K562 (cell line): ENCODE data around the gene RNF166. TPM values are rescaled to one million over a fixed set of nuclear protein-coding genes. Genes with fewer than 3 reads are reported as not detected.

Experiments
- ATF7 ChIP-seq: fragments of 450-650 bp; IDR thresholded peaks from 2 replicates; pipeline ENCODE4 v1.7.1; 2014; ENCODE audit warnings: mild to moderate bottlenecking, moderate library complexity
- ELF2 ChIP-seq: fragments of 250-450 bp; sonication (Bioruptor Pico); IDR thresholded peaks from 2 replicates; pipeline ENCODE4 v1.5.0; 2021; ENCODE audit warnings: mild to moderate bottlenecking
- FOXK1 ChIP-seq: sonication (generic); formaldehyde crosslinking; IDR thresholded peaks from 2 replicates; pipeline ENCODE4 v1.8.0; 2022; ENCODE audit warnings: missing genetic modification reagents, mild to moderate bottlenecking, borderline replicate concordance
- FOXK2 ChIP-seq, 2 experiments: fragments of 450-650 bp; IDR thresholded peaks in 1 of 2; conservative IDR thresholded peaks in 1 of 2; 2 replicates each; pipeline ENCODE4 v1.6.1; 2016; ENCODE audit warnings: low read depth in 2 of 2, mild to moderate bottlenecking in 1 of 2
- KAT7 ChIP-seq: sonication (generic); formaldehyde crosslinking; IDR thresholded peaks from 2 replicates; pipeline ENCODE4 v1.8.0; 2022; ENCODE audit warnings: missing genetic modification reagents, mild to moderate bottlenecking, borderline replicate concordance
- KLF10 ChIP-seq: fragments of 250-450 bp; sonication (Bioruptor Pico); IDR thresholded peaks from 2 replicates; pipeline ENCODE4 v1.6.1; 2021; ENCODE audit warnings: matching md5 sums
- MEF2D ChIP-seq: conservative IDR thresholded peaks from 2 replicates; pipeline ENCODE4 v1.6.1; 2016; ENCODE audit warnings: low read depth, missing genetic modification characterization, missing compliant biosample characterization
- MEIS2 ChIP-seq: fragments of 450-650 bp; IDR thresholded peaks from 2 replicates; pipeline ENCODE4 v1.6.1; 2014; ENCODE audit warnings: mild to moderate bottlenecking; ENCODE audit not compliant: partially characterized antibody
- NRF1 ChIP-seq, 2 experiments: fragments of 450-650 bp; IDR thresholded peaks in 1 of 2; conservative IDR thresholded peaks in 1 of 2; 2 replicates each; pipeline ENCODE4 v1.6.1; 2014; ENCODE audit warnings: mild to moderate bottlenecking in 2 of 2
- PREB ChIP-seq: sonication (generic); formaldehyde crosslinking; IDR thresholded peaks from 2 replicates; pipeline ENCODE4 v1.8.1; 2023; ENCODE audit warnings: mild to moderate bottlenecking, missing genetic modification reagents
- RUNX1 ChIP-seq: sonication (generic); IDR thresholded peaks from 2 replicates; pipeline ENCODE4 v1.6.1; 2016; ENCODE audit warnings: antibody characterized with exemption, low read depth
- ZNF197 ChIP-seq: fragments of 200-800 bp; sonication (Bioruptor generic); IDR thresholded peaks from 2 replicates; pipeline ENCODE4 v1.6.1; 2016; ENCODE audit warnings: low read depth, missing genetic modification characterization, missing compliant biosample characterization
- ZNF224 ChIP-seq: sonication (generic); formaldehyde crosslinking; IDR thresholded peaks from 2 replicates; pipeline ENCODE4 v1.8.0; 2022; ENCODE audit warnings: mild to moderate bottlenecking, missing genetic modification reagents
- ZNF592 ChIP-seq: fragments of 450-650 bp; IDR thresholded peaks from 2 replicates; pipeline ENCODE4 v1.6.1; 2017; ENCODE audit warnings: antibody characterized with exemption, mild to moderate bottlenecking
- polyA plus RNA-seq, 8 experiments: library from polyadenylated mRNA; depleted of rRNA in 4 of 8; stranded (reverse) in 5 of 8; unstranded in 3 of 8; fragments of >200 nt; fragmentation: Nextera tagmentation in 2 of 8; fragmentation: Illumina TruSeq in 1 of 8; extraction: Ambion mirVana in 2 of 8; extraction: Trizol in 1 of 8; gene quantifications; 2 replicates each; pipeline versions ENCODE4 v1.2.1 to v1.2.3, GENCODE V29; 2011 to 2014; ENCODE audit warnings: inconsistent platforms in 1 of 8, missing spikeins in 1 of 8
- total RNA-seq, 7 experiments: library from RNA; depleted of rRNA in 6 of 7; stranded (reverse); fragments of >200 nt in 6 of 7; fragmentation: Illumina TruSeq in 2 of 7; extraction: Trizol in 2 of 7; gene quantifications; 2 replicates each; pipeline versions ENCODE4 v1.2.1 to v1.2.3, GENCODE V29; 2011 to 2021; ENCODE audit warnings: low replicate concordance in 1 of 7
- TF ChIP-seq, protein P1 (sequence below): fragments of 450-650 bp; IDR thresholded peaks from 2 replicates; pipeline ENCODE4 v1.6.1; 2018; ENCODE audit not compliant: partially characterized antibody
- TF ChIP-seq, protein P2 (sequence below): fragments of 250-450 bp; sonication (Bioruptor Pico); IDR thresholded peaks from 2 replicates; pipeline ENCODE4 v1.5.0; 2022; ENCODE audit warnings: mild to moderate bottlenecking

RNF166 gene
- total and polyA plus RNA-seq, 9 of the 15 experiments (the other 6 are each of a cell fraction or from before 2014, with no cell fraction given) = 0.56 to 60.3 (median 19.5) TPM

DNA sequence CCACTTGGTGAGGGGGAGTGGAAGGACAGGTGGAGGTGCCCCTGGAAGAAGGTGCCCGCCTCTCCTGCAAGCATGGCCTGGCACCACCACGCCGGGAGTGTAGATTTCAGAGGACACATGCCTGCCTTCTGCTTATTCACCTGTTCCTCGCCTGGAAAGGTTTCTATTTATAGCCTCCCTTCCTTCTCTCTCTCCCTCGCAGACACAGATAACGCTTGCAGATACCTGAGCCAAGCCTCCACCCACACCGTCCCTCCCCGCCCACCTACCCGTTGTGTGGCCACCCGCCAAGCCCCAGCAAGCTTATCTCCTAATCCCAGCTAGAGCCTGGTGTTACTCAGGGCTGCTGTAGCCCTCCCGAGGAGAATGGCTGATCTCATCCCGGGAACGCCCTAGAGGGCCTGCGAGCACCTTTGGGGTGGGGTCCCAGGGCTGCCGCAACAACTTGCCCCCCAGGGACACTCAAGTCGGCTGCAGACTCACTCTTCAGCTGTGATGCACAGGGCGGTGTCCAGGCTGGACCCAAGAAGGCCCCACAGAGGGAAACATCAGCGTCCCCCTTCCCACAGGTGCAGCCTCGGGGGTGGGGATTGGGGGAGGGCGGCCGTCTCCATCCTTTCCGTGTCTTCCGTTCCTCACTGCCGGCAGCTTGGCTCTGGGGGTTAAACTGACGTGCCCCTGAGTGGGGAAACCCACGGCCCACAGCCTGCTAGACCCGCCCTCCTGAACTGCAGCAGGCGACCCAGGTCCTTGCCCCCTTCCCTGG, 18.0 kb downstream of the RNF166 start (continued):
- no peak for TF ChIP-seq ELF2 (CRISPR knock-in tag)
- TF ChIP-seq PREB (CRISPR knock-in tag) = peak; percentile 86; the same call in 1 of the 2 replicates
- TF ChIP-seq RUNX1 = peak; percentile 87
- TF ChIP-seq MEF2D (tag) = peak; percentile 99
- no peak for TF ChIP-seq FOXK1 (CRISPR knock-in tag)
- no peak for TF ChIP-seq ZNF224 (CRISPR knock-in tag)
- TF ChIP-seq ATF7 = peak; percentile 94
- TF ChIP-seq, protein P1, sequence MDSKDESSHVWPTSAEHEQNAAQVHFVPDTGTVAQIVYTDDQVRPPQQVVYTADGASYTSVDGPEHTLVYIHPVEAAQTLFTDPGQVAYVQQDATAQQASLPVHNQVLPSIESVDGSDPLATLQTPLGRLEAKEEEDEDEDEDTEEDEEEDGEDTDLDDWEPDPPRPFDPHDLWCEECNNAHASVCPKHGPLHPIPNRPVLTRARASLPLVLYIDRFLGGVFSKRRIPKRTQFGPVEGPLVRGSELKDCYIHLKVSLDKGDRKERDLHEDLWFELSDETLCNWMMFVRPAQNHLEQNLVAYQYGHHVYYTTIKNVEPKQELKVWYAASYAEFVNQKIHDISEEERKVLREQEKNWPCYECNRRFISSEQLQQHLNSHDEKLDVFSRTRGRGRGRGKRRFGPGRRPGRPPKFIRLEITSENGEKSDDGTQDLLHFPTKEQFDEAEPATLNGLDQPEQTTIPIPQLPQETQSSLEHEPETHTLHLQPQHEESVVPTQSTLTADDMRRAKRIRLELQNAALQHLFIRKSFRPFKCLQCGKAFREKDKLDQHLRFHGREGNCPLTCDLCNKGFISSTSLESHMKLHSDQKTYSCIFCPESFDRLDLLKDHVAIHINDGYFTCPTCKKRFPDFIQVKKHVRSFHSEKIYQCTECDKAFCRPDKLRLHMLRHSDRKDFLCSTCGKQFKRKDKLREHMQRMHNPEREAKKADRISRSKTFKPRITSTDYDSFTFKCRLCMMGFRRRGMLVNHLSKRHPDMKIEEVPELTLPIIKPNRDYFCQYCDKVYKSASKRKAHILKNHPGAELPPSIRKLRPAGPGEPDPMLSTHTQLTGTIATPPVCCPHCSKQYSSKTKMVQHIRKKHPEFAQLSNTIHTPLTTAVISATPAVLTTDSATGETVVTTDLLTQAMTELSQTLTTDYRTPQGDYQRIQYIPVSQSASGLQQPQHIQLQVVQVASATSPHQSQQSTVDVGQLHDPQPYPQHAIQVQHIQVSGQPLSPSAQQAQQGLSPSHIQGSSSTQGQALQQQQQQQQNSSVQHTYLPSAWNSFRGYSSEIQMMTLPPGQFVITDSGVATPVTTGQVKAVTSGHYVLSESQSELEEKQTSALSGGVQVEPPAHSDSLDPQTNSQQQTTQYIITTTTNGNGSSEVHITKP = peak; percentile 45
- TF ChIP-seq, protein P2, sequence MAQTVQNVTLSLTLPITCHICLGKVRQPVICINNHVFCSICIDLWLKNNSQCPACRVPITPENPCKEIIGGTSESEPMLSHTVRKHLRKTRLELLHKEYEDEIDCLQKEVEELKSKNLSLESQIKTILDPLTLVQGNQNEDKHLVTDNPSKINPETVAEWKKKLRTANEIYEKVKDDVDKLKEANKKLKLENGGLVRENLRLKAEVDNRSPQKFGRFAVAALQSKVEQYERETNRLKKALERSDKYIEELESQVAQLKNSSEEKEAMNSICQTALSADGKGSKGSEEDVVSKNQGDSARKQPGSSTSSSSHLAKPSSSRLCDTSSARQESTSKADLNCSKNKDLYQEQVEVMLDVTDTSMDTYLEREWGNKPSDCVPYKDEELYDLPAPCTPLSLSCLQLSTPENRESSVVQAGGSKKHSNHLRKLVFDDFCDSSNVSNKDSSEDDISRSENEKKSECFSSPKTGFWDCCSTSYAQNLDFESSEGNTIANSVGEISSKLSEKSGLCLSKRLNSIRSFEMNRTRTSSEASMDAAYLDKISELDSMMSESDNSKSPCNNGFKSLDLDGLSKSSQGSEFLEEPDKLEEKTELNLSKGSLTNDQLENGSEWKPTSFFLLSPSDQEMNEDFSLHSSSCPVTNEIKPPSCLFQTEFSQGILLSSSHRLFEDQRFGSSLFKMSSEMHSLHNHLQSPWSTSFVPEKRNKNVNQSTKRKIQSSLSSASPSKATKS (CRISPR knock-in tag) = no peak
- peak; percentile 77; the same call in 1 of the 2 replicates for TF ChIP-seq KAT7
- peak in 1 of 2 experiments; percentile 39; a peak in 1 of 4 replicates for TF ChIP-seq NRF1 (conservative IDR thresholded peaks at IDR 0.05 in 1 of 2, IDR thresholded peaks at IDR 0.05 in 1 of 2)
- peak; percentile 57; the same call in 1 of the 2 replicates for TF ChIP-seq ZNF592
- peak; percentile 40 to 49; a peak in 1 of 4 replicates for TF ChIP-seq FOXK2 (conservative IDR thresholded peaks at IDR 0.05 in 1 of 2, IDR thresholded peaks at IDR 0.05 in 1 of 2; ENCODE audit: low read depth in 2 of 2)
- no peak for TF ChIP-seq ZNF197
- peak; percentile 15 for TF ChIP-seq MEIS2
- no peak for TF ChIP-seq KLF10 (CRISPR knock-in tag)
